GM12872 (cell line): ENCODE data around the gene LARP4B.

Experiments used
- TF ChIP-seq, protein P1 (sequence below): IDR thresholded peaks from 3 replicates; pipeline ENCODE4 v1.5.1; 2011; ENCODE audit warnings: low read depth, mild to moderate bottlenecking, low read length, moderate library complexity; ENCODE audit not compliant: insufficient read depth

The LARP4B gene

DNA sequence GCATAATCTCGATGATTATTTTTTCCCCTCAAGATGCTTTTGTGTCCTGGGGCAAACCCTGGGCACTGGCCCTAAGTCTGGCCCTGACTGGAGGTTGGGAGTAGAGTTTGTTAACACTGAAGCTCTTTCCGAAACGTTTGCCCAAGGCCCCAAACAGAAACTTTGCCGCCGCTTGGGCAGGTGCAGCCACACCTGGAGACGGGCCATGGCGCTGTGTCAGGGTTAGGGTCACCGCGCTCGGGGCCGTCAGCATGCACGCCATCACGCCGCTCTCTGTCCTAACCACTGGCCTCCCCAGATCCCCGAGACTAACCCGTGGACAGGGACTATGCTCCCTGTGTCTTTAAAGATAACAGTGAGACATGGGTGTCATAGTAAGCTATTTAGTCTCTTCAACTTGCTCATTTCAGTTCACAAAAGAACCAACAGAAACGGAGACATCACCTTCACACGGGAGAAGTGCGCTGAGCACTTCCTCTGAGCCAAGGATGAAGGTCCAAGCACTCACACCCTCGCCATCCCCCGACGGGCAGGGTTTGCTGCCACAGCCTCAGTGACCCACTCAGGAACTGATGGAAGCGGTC, 156.8 kb downstream of the LARP4B start:
- TF ChIP-seq, protein P1, sequence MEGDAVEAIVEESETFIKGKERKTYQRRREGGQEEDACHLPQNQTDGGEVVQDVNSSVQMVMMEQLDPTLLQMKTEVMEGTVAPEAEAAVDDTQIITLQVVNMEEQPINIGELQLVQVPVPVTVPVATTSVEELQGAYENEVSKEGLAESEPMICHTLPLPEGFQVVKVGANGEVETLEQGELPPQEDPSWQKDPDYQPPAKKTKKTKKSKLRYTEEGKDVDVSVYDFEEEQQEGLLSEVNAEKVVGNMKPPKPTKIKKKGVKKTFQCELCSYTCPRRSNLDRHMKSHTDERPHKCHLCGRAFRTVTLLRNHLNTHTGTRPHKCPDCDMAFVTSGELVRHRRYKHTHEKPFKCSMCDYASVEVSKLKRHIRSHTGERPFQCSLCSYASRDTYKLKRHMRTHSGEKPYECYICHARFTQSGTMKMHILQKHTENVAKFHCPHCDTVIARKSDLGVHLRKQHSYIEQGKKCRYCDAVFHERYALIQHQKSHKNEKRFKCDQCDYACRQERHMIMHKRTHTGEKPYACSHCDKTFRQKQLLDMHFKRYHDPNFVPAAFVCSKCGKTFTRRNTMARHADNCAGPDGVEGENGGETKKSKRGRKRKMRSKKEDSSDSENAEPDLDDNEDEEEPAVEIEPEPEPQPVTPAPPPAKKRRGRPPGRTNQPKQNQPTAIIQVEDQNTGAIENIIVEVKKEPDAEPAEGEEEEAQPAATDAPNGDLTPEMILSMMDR = no peak

DNA sequence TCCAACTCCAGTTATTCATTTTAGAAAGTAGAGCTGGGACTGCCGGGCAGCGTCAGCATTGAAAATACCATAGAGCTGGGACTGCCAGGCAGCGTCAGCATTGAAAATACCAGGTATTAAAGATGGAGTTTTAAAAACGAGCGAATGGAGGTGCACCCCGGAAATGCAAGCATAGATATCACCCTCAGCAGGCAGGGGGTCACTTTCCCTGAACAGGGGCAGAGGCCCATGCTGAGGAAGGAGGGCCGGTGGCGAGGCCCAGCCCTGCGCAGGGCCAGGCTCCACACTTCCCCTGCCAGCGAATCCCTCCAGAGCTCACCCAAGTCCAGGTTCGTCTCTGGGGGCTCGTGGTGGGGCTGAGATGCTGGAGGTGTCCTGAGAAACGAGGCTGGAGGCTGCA, 157.3 kb downstream of the LARP4B start:
- TF ChIP-seq, protein P1 = no peak

DNA sequence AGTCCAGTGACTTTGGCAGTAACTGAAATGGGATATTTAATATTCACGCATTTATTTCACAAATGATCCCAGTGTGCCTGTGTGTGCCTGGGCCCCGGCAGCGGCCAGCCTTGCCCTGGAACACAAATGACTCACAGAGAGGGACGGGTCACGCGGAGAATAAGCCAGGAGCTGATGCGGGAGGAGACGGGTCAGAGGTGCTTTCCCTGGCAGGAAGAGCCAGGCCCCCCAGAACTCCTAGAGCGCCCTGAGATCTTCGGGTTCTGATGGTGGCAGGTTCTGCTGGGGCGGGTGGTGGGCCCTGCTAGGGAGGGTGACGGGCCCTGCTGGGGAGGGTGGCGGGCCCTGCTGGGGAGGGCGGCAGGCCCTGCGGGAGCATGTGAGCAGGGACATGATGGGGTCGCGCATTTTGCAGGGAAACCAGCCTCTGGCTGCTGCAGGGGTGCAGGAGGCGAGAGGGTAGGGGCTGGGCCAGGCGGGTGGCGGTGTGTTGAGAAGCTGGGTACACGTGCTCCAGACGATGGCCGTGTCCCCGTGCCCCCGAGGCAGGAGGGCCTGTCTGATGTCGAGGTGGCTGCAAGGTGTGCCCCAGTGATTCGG, 157.8 kb downstream of the LARP4B start:
- TF ChIP-seq, protein P1 = no peak

DNA sequence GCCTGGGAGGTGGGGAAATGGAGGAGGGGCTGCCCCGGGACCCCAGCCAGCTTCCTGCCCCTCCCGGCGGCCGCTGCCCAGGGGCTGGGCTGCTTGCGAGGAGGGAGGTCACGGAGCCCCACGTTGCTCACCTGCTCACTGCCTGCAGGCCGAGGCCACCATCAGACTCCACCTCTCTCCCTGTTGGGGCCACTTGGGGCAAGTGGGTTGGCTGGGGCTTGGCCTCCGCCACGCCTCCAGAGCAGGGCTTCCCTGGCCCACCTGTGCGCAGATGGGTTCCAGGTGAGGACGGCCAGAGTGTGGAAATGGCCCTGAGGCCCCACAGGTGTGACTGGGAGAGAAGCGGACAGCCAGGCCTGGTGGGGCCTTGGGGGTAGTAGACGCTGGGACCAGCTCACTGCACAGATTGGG, 159.3 kb downstream of the LARP4B start:
- TF ChIP-seq, protein P1 = no peak

DNA sequence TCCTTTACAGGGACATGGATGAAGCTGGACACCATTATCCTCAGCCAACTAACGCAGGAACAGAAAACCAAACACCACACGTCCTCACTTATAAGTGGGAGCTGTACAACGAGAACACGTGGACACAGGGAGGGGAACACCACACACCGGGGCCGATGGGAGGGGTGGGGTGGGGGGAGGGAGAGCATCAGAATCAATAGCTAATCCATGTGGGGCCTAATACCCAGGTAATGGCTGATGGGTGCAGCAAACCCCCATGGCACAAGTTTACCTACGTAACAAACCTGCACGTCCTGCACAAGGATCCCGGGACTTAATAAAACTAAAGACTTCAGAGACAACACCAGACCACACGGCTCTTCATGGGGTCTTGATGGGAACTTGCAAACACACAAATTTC, 159.9 kb downstream of the LARP4B start:
- TF ChIP-seq, protein P1 = no peak

DNA sequence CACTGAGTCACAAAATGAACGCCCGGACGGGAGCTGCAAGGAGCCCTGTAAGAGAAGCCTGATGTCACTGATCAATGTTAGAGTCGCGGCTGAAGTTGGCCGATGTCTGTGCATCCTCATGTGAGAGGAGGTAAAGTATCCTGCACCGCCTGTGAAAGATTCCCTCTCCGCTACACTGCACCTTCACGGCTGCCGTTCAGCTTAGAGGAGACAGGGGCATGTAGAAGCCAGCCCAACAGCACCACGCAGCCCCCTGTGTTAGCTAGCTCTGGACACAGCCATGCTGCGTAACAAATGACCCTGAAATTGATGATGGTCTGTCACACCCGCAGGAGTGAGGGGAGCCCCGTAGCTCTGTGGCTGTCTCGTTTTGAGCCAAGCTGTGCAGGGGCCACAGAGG, 160.5 kb downstream of the LARP4B start:
- TF ChIP-seq, protein P1 = no peak

DNA sequence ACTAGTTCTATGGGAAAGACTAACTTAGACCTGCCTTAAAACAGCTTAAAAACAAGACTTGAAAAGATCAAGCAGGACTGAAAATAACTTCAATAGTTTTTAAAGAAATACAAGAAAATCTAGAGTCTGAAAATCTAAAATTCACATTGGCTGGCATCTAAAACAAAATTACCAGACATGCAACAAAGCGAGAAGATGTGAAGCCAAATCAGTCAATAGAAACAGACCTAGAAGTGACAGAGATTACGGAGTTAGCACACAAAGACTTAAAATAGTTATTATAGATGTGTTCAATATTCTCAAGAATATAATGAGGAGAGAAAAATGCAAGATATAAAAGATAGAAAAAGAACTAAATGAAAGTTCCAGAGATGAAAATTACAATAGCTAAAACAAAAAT, 163.7 kb downstream of the LARP4B start:
- TF ChIP-seq, protein P1 = no peak

DNA sequence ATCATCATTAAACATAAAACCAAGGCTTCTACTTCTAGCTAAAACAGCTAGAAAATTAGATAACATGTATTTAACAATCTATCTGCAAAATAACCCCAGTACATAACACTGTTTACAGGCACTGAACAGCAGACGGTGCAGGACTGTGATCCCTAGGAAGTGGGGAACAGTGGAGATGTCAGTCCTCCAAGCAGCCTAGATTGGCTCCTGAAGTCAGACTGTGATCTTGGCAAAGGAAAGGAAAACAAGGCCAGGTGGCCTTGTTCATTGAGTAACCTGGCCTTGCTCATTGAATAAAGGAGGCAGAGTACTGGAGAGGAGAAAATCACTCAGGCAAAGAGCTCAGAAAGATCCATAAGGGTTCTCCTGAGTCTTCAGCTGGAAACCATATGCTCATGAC, 164.3 kb downstream of the LARP4B start:
- TF ChIP-seq, protein P1 = no peak
